Sigmoid colon (tissue), 7 donors: ENCODE results near the gene SLPI. TPM values are rescaled to one million over a fixed set of nuclear protein-coding genes. Genes with fewer than 3 reads are reported as not detected.

Experiments
- DNase-seq: peaks from one replicate; pipeline ENCODE4 v3.0.0-alpha.2; 2019
- H3K27ac ChIP-seq, 4 donors: fragments of 200-600 bp; sonication (generic); one replicate each; pipeline ENCODE4 v1.5.1; 2016 to 2019; ENCODE audit warnings: mild to moderate bottlenecking in 1 of 4
- H3K27me3 ChIP-seq, 3 donors: fragments of 200-600 bp; sonication (generic); one replicate each; pipeline ENCODE4 v1.5.1; 2019; ENCODE audit warnings: mild to moderate bottlenecking in 1 of 3
- H3K36me3 ChIP-seq, 4 donors: fragments of 200-600 bp; sonication (generic); one replicate each; pipeline ENCODE4 v1.5.1; 2016 to 2019
- H3K4me1 ChIP-seq, 4 donors: fragments of 200-600 bp; sonication (generic); one replicate each; pipeline ENCODE4 v1.5.1; 2017 to 2019
- H3K4me3 ChIP-seq, 4 donors: fragments of 200-600 bp; sonication (generic); one replicate each; pipeline ENCODE4 v1.5.1; 2017 to 2019; ENCODE audit warnings: mild to moderate bottlenecking in 2 of 4, moderate library complexity in 1 of 4
- H3K9me3 ChIP-seq, 4 donors: fragments of 200-600 bp in 3 of 4; sonication (generic) in 3 of 4; one replicate each; pipeline versions ENCODE4 v1.5.1 to v1.6.1; 2013 to 2019
- EP300 ChIP-seq, 4 donors: sonication (generic); formaldehyde crosslinking; IDR thresholded peaks; one replicate each; pipeline ENCODE4 v1.6.1; 2017; ENCODE audit warnings: antibody characterized with exemption in 4 of 4
- POLR2A ChIP-seq, 2 donors: fragments of 450-650 bp; IDR thresholded peaks; one replicate each; pipeline ENCODE4 v1.6.1; 2016; ENCODE audit warnings: antibody characterized with exemption in 2 of 2, mild to moderate bottlenecking in 2 of 2, moderate library complexity in 2 of 2
- POLR2AphosphoS5 ChIP-seq, 4 donors: sonication (generic); formaldehyde crosslinking; IDR thresholded peaks; one replicate each; pipeline ENCODE4 v1.6.1; 2017; ENCODE audit warnings: antibody characterized with exemption in 4 of 4
- WGBS, 2 donors: extraction: QIAGEN DNeasy Blood & Tissue Kit; methylation state at CpG; one replicate each; pipeline ENCODE4 v1.1.7; 2013; 5-methylcytosine and 5-hydroxymethylcytosine counted together
- intact Hi-C: fragments of 100-400 bp; cut with DNase I; formaldehyde crosslinking; loops from one replicate; pipeline ENCODE4 v1.15.1; 2023
- polyA plus RNA-seq, 3 donors: library from polyadenylated mRNA; stranded (reverse); fragments of 200-250 nt; gene quantifications; one replicate each; pipeline ENCODE4 v1.2.3, GENCODE V29; 2013
- total RNA-seq, 4 donors: library from RNA; depleted of rRNA; stranded (reverse); fragments of >200 nt; gene quantifications; one replicate each; pipeline ENCODE4 v1.1.0, GENCODE V29; 2016
- TF ChIP-seq, protein P1 (sequence below), 4 experiments: fragments of 450-650 bp in 3 of 4; fragments of 200-600 bp in 1 of 4; IDR thresholded peaks; one replicate each; pipeline ENCODE4 v1.5.1; 2016 to 2019; ENCODE audit warnings: antibody characterized with exemption in 4 of 4, mild to moderate bottlenecking in 3 of 4, moderate library complexity in 2 of 4
- donor health status: healthy with polysubstance abuse.
- donor health status: Bipolar disorder and iron deficiency.
- donor health status: healthy.

SLPI gene
- total and polyA plus RNA-seq, 7 donors: 2.4 to 234 (median 38.8) TPM

DNA sequence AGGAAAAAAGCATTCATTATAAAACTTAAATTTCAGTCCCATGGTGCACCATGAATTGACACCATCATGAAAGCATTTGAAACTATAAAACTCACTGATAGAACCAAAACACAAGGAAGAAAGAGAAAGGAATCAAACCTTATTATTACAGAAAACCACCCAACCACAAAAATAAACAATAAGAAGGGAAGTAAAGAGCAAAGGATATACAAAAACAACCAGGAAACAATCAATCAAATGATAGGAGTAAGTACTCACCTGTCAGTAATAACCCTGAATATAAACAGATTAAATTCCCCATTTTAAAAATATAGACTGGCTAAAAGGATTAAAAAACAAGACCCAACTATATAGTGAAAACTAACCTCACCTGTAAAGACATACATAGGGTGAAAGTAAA, 5.8 kb downstream of the SLPI start:
- Histone ChIP-seq H3K27ac (no peak overlapping the region), H3K27me3 (peaks cover 0 to 36% (median 0%) of the 10 kb centered on the region in 3 donors), H3K36me3 (no peaks in the 10 kb centered on the region), H3K9me3 (no peaks in the 10 kb centered on the region), H3K4me1 (no peaks in the 10 kb centered on the region), H3K4me3 (no peak overlapping the region)
- no peak for DNase-seq
- no peak for TF ChIP-seq POLR2AphosphoS5 (IDR thresholded peaks at IDR 0.05)
- TF ChIP-seq POLR2A (IDR thresholded peaks at IDR 0.05): no peak
- no peak for TF ChIP-seq EP300 (IDR thresholded peaks at IDR 0.05)
- intact Hi-C loops: no loop called here

GRCh38 chr20:45247865-45248264, 6.5 kb downstream of the SLPI start:
- Histone ChIP-seq H3K36me3 (no peaks in the 10 kb centered on the region), H3K27ac (no peak overlapping the region), H3K9me3 (no peaks in the 10 kb centered on the region), H3K4me1 (no peaks in the 10 kb centered on the region), H3K4me3 (no peak overlapping the region), H3K27me3 (peaks cover 0 to 36% (median 0%) of the 10 kb centered on the region in 3 donors)
- TF ChIP-seq, protein P1, sequence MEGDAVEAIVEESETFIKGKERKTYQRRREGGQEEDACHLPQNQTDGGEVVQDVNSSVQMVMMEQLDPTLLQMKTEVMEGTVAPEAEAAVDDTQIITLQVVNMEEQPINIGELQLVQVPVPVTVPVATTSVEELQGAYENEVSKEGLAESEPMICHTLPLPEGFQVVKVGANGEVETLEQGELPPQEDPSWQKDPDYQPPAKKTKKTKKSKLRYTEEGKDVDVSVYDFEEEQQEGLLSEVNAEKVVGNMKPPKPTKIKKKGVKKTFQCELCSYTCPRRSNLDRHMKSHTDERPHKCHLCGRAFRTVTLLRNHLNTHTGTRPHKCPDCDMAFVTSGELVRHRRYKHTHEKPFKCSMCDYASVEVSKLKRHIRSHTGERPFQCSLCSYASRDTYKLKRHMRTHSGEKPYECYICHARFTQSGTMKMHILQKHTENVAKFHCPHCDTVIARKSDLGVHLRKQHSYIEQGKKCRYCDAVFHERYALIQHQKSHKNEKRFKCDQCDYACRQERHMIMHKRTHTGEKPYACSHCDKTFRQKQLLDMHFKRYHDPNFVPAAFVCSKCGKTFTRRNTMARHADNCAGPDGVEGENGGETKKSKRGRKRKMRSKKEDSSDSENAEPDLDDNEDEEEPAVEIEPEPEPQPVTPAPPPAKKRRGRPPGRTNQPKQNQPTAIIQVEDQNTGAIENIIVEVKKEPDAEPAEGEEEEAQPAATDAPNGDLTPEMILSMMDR (IDR thresholded peaks at IDR 0.05): no peak
- TF ChIP-seq POLR2A (IDR thresholded peaks at IDR 0.05) (no peak), EP300 (IDR thresholded peaks at IDR 0.05) (no peak), POLR2AphosphoS5 (IDR thresholded peaks at IDR 0.05) (no peak)
- intact Hi-C loops: no loop called here
- DNase-seq: no peak
- 36 to 81% methylated on average over 1 of the region's 1 CpG for WGBS, 2 donors

GRCh38 chr20:45246109-45246508, 8.3 kb downstream of the SLPI start:
- 53 to 75% methylated on average over 6 of the region's 6 CpGs for WGBS, 2 donors
- no peak overlapping the region for H3K27ac ChIP-seq
- intact Hi-C loops: no loop called here

DNA sequence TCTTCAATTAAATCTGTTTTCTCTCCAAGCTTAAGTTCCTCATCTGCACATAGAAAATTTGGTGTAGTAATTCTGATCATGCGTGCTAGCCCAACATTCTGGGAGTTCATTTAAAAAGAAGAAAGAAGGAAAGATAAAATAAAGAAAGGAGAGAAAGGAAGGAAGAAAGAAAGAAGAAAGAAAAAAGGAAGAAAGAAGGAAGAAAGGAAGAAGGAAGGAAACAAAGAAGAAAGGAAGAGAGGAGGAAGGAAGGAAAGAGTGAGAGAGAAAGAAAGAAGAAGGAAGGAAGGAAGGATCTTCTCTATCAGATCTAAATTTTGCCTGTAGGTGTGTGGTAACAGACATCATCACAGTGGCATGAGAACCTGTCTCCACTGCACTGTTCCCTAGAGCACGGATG, 16.2 kb downstream of the SLPI start:
- Histone ChIP-seq H3K36me3 (no peaks in the 10 kb centered on the region), H3K4me3 (no peak overlapping the region), H3K27ac (no peak overlapping the region), H3K9me3 (peaks cover 0 to 13% (median 4%) of the 10 kb centered on the region in 4 donors), H3K4me1 (no peaks in the 10 kb centered on the region), H3K27me3 (peaks cover 0 to 26% (median 7%) of the 10 kb centered on the region in 3 donors)
- intact Hi-C loops: no loop called here
- 90 to 92% methylated on average over 2 of the region's 2 CpGs for WGBS, 2 donors
- DNase-seq: no peak
- TF ChIP-seq, protein P1 (IDR thresholded peaks at IDR 0.05): no peak
- TF ChIP-seq EP300 (IDR thresholded peaks at IDR 0.05): no peak
- no peak for TF ChIP-seq POLR2AphosphoS5 (IDR thresholded peaks at IDR 0.05)
- TF ChIP-seq POLR2A (IDR thresholded peaks at IDR 0.05): no peak

More at GRCh38 chr20:45246109-45246508, 8.3 kb downstream of the SLPI start:
- DNase-seq: no peak
- peaks cover 0 to 36% (median 0%) of the 10 kb centered on the region in 3 donors for H3K27me3 ChIP-seq
- no peaks in the 10 kb centered on the region for H3K9me3 ChIP-seq
- H3K4me3 ChIP-seq: no peak overlapping the region
- no peaks in the 10 kb centered on the region for H3K4me1 ChIP-seq
- TF ChIP-seq EP300 (IDR thresholded peaks at IDR 0.05): no peak
- no peak for TF ChIP-seq POLR2A (IDR thresholded peaks at IDR 0.05)
- TF ChIP-seq, protein P1 (IDR thresholded peaks at IDR 0.05): no peak
- TF ChIP-seq POLR2AphosphoS5 (IDR thresholded peaks at IDR 0.05): no peak
- H3K36me3 ChIP-seq: no peaks in the 10 kb centered on the region

DNA sequence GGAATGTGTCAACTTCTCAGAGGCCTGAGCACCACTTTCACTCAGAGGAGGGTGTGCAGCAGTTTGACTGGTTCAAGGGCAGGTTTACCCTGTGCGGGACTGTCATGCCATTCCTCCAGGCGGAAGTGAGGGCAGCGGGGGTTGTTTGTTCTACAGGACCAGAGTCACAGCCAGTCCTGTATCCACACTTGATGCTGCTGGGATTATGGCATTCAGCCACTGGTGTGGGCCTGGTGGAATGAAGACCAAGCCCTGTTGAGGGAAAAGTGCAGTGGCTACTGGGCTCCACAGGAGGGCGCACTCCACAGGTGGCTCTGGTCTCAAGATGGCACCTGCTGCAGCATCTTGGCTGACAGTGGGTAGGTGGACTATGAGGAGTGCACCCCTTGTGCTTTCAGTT, 18.4 kb downstream of the SLPI start:
- no peak for TF ChIP-seq POLR2AphosphoS5 (IDR thresholded peaks at IDR 0.05)
- TF ChIP-seq POLR2A (IDR thresholded peaks at IDR 0.05): no peak
- TF ChIP-seq EP300 (IDR thresholded peaks at IDR 0.05): no peak
- TF ChIP-seq, protein P1 (IDR thresholded peaks at IDR 0.05): no peak
- H3K27ac ChIP-seq: no peak overlapping the region
- DNase-seq: no peak
- 78 to 85% methylated on average over 4 of the region's 4 CpGs for WGBS, 2 donors
- intact Hi-C loops: no loop called here
- no peaks in the 10 kb centered on the region for H3K4me1 ChIP-seq
- no peaks in the 10 kb centered on the region for H3K36me3 ChIP-seq
- H3K27me3 ChIP-seq: peaks cover 0 to 26% (median 7%) of the 10 kb centered on the region in 3 donors
- H3K9me3 ChIP-seq: peaks cover 0 to 13% (median 4%) of the 10 kb centered on the region in 4 donors
- no peak overlapping the region for H3K4me3 ChIP-seq
